GM19023 (cell line): ENCODE data around the gene CEP250.

Experiments
- ATAC-seq: cut with Tn5 transposase; IDR thresholded peaks from one replicate; pipeline ENCODE4 v1.9.1; 2021; ENCODE audit warnings: mild to moderate bottlenecking, moderate library complexity; ENCODE audit not compliant: unreplicated experiment

Gene CEP250

GRCh38 chr20:35489717-35490116 lies 34.3 kb downstream of the CEP250 start:
- ATAC-seq, result no peak

DNA sequence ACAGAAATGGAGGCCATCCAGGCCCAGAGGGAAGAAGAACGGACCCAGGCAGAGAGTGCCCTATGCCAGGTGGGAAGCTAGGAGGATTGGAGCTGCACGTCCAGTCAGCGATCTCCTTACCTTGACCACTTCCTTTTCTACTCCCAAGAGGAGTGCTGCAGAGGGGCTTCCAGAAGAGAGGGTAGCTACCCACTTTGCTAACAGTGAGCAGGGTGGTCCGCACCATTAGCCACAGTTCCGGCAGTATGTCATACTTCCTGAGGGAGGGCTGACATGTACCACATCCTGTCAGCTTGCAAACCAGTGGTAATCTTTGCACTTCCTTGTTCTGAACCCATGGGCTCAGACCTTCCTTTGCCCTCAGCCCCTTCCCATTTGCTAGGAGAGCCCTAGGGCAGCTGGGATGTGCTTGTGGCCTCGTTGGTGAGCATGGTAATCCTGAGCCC lies 35.4 kb downstream of the CEP250 start:
- peak; percentile 97 for ATAC-seq

DNA sequence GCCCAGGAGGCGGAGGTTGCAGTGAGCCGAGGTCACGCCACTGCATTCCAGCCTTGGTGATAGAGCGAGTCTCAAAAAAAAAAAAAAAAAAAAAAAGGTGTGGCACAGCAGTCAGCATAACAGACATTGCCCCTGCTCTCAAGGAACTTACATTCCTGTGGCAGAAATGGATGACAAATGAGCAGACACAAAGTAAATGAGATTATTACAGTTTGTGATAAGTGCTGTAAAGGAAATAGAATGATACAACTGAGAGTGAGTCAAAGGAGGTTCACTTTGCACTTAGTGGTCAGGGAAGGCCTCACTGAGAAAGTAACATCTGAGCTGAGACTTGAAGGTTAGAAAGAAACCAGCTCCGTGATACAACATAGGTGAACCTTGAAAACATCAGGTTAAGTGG lies 36.4 kb downstream of the CEP250 start:
- ATAC-seq, result no peak

DNA sequence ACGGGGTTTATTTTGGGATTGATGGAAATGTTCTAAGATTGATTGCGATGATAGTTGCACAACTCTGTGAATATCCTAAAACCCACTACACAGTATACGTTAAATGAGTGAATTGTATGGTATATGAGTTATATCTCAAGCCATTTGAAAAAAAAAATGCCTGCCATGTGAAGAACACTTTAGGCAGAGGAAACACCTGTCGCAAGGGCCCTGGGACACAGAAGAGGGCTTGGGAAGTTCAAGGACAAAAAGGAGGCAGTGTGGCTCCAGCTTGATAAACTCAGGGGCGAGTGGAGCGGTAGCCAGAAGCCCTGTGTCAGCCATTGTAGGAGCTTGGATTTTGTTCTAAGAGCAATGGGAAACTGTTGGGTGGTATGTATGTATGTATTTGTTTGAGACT lies 37.0 kb downstream of the CEP250 start:
- ATAC-seq, result no peak

DNA sequence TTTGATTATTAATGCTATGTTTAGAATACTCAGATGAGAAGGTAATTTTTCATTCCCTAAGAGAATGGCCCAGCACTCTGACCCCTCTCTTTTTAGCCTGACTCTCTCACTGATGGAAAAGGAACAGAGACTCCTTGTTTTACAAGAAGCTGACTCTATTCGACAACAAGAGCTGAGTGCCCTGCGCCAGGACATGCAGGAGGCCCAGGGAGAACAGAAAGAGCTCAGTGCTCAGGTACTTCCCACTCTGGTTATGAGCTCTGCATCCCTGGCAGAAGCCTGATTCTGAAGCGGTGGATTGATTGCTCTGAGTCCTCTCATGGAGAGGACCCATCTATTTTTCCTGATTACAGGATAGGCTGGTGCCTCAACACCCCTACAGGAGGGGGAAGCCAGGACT lies 41.1 kb downstream of the CEP250 start:
- no peak for ATAC-seq

- no peak for ATAC-seq
Observed at GRCh38 chr20:35497320-35497719, 41.9 kb downstream of the CEP250 start.

DNA sequence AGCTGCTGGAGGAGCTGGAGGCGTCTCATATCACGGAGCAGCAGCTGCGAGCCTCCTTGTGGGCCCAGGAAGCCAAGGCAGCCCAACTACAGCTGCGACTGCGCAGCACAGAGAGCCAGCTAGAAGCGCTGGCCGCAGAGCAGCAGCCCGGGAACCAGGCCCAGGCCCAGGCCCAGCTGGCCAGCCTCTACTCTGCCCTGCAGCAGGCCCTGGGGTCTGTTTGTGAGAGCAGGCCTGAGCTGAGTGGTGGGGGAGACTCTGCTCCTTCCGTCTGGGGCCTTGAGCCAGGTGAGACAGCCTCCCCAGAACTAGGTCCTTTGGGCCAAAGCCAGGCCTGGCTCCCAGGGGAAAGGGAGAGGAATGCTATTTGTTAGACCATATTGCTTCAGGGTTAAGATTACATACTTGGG lies 42.4 kb downstream of the CEP250 start:
- ATAC-seq, result no peak

DNA sequence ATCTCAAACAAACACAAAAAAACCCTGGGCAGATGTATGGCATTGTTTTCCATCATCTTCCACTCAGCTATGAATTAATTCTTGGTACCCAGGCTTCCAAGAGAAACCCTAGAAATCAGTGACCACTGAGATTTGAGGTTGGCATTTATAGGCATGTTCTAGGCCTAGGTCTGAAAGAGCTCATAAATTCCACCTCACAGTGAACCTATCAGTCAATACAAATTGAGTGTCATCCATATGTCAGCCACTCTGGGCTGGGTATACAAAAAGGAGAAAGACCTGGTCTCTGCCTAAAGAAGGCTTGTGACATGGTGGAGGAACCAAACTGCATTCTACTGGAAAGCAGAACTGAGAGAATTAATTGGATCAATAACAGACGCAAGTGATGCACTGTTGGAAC lies 43.9 kb downstream of the CEP250 start:
- no peak for ATAC-seq

- ATAC-seq, result no peak
Observed at GRCh38 chr20:35502352-35502751, 47.0 kb downstream of the CEP250 start.

GRCh38 chr20:35503281-35503680 lies 47.9 kb downstream of the CEP250 start:
- no peak for ATAC-seq

GRCh38 chr20:35503841-35504561 lies 48.6 kb downstream of the CEP250 start:
- no peak for ATAC-seq

DNA sequence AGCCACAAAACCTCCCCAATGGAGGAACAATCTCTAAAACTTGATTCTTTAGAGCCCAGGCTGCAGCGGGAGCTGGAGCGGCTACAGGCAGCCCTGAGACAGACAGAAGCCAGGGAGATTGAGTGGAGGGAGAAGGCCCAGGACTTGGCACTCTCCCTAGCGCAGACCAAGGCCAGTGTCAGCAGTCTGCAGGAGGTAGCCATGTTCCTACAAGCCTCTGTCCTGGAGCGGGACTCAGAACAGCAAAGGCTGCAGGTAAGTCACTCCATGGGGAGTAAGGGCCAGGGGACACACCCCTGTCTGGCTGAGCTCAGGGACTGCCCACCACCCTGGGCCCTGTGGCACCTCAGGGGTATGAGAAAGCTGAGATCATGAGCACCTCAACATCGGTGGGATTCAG lies 49.4 kb downstream of the CEP250 start:
- ATAC-seq, result no peak

GRCh38 chr20:35506179-35506578 lies 50.8 kb downstream of the CEP250 start:
- ATAC-seq, result peak; percentile 46

- no peak for ATAC-seq
Observed at GRCh38 chr20:35506872-35507638, 51.7 kb downstream of the CEP250 start.

- no peak for ATAC-seq
Observed at GRCh38 chr20:35508493-35509218, 53.3 kb downstream of the CEP250 start.

DNA sequence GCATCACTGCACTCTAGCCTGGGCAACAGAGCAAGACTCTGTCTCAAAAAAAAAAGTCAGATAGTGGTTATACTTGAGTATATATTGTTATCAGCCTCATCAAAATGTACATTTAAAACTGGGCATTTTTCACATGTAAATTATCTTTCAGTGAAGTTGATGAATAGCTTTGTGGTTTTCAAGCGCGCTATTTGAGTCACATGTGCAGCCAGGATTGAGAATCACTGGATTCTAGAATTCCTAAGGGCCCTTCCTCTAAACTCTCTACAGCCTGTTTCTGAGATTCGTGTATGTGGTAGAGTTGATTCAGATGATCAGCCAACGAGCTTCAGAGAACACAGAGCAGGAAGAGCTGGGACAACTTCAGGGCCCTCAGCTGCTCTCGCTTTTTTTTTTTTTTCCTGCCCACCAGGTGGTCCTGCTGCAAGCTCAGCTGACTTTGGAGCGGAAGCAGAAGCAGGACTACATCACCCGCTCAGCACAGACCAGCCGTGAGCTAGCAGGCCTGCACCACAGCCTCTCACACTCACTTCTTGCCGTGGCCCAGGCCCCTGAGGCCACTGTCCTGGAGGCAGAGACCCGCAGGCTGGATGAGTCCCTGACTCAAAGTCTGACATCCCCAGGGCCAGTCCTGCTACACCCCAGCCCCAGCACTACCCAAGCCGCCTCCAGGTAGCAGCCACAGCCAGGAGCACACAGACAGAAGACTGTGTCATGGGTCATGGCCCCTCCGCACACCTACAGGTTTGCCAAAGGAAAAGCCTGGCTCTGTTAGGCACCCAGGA lies 55.7 kb downstream of the CEP250 start:
- ATAC-seq, result no peak

- ATAC-seq, result no peak
Observed at GRCh38 chr20:35511814-35512420, 56.5 kb downstream of the CEP250 start.

- no peak for ATAC-seq
Observed at GRCh38 chr20:35514371-35514932, 59.1 kb downstream of the CEP250 start.

DNA sequence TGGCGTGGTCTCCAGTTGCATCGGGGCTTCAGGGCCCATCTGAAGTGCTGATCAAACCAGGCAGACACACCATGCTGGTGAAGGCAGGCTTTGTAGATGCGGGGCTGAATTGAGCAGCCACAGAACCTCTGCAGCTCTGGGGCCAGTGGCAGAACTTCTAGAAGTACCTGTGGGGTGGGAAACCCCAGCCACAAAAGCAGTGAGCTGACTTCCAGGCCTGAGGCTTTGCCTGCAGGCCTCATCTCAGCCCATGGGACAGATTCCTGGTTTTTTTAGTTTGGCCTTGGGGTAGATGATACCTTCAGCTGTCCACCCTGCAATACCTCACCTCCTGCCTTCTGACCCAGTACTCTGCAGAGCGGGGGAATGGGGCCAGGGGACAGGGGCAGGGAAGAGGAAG lies 59.9 kb downstream of the CEP250 start:
- no peak for ATAC-seq

DNA sequence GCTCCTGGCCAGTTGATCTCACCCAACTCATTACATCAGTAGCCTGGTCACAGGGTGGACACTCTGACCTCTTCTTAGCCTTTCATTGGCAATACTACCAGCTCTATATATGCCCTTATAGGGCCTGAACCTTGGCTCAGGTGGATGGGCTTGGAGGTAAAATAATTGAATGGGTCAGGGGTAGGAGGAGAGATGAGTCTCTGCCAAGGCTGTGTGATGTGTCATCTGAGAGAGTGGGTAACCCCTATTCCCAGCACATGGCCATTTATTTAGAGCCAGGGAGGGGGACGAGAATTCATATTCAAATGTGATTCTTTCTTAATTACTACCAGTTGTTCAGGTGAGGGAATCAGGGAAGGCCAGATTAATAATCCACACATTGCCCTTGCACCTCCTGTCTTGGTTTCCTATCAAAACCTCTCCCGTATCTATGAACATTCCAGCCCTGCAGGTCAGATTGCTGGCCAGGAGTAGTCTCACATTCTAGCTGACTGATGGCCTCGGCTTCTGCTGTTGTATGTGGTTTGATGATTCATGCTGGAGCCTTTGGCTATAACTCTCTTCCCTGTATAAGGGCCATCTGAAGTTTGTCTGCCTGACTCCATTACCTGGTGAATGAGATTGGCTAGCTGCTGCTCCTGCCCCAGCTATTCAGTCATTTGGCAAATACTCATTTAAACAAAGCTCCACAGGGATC lies 60.7 kb downstream of the CEP250 start:
- no peak for ATAC-seq
